Kidney (tissue), 14 donors: ENCODE data around the gene WSB1. TPM values are rescaled to one million over a fixed set of nuclear protein-coding genes. Genes with fewer than 3 reads are reported as not detected.
A peak's percentile ranks its signal among the peaks of the same experiment; 100 is the strongest.

Experiments
- DNase-seq, 5 donors: peaks; one replicate each; pipeline ENCODE4 v3.0.0-alpha.2; 2013 to 2020
- FAIRE-seq: peaks from 2 replicates; lab custom pipeline; 2012; peaks lifted over from hg19 to GRCh38; lab: Jason Lieb, UNC
- H3K27ac ChIP-seq, 2 donors: one replicate each; pipeline ENCODE4 v1.7.0; 2013; ENCODE audit warnings: low read depth in 2 of 2, low read length in 2 of 2, inconsistent platforms in 1 of 2
- H3K27me3 ChIP-seq: one replicate; pipeline ENCODE4 v1.7.1; 2013; ENCODE audit warnings: low read length, inconsistent platforms; ENCODE audit not compliant: control insufficient read depth, insufficient read depth
- H3K36me3 ChIP-seq, 3 donors: one replicate each; pipeline versions ENCODE4 v1.7.0 to v1.7.1; 2013; ENCODE audit warnings: low read length in 3 of 3, control low read depth in 1 of 3, inconsistent platforms in 1 of 3; ENCODE audit not compliant: insufficient read depth in 3 of 3, control insufficient read depth in 2 of 3
- H3K4me1 ChIP-seq, 3 donors: one replicate each; pipeline versions ENCODE4 v1.7.0 to v1.7.1; 2013; ENCODE audit warnings: low read length in 3 of 3, inconsistent platforms in 1 of 3, low read depth in 1 of 3; ENCODE audit not compliant: control insufficient read depth in 2 of 3, insufficient read depth in 2 of 3
- H3K4me3 ChIP-seq, 3 donors: one replicate each; pipeline versions ENCODE4 v1.7.0 to v1.8.1; 2013; ENCODE audit warnings: low read length in 3 of 3, control low read depth in 1 of 3, inconsistent platforms in 1 of 3
- H3K9ac ChIP-seq, 3 donors: one replicate each; pipeline versions ENCODE4 v1.7.0 to v1.7.1; 2013; ENCODE audit warnings: low read length in 3 of 3, control low read depth in 1 of 3, inconsistent platforms in 1 of 3
- H3K9me3 ChIP-seq, 3 donors: one replicate each; pipeline versions ENCODE4 v1.7.0 to v1.7.1; 2013; ENCODE audit warnings: low read length in 3 of 3, control low read depth in 1 of 3, inconsistent platforms in 1 of 3; ENCODE audit not compliant: control insufficient read depth in 2 of 3, insufficient read depth in 1 of 3
- CTCF ChIP-seq: IDR thresholded peaks from 3 replicates; pipeline ENCODE4 v1.5.1; 2012; ENCODE audit warnings: mild to moderate bottlenecking, moderate library complexity, borderline replicate concordance; ENCODE audit not compliant: insufficient read depth; ENCODE audit errors: extremely low read depth
- intact Hi-C: fragments of 100-400 bp; cut with DNase I; formaldehyde crosslinking; loops from one replicate; pipeline ENCODE4 v1.11.1; 2022
- polyA plus RNA-seq: library from polyadenylated mRNA; stranded (reverse); fragments of 350-450 nt; fragmentation: Illumina TruSeq; extraction: RNeasy Lipid Tissue Mini Kit (QIAGEN cat#74804); gene quantifications from one replicate; pipeline ENCODE4 v1.2.3, GENCODE V29; 2014; ENCODE audit warnings: low read depth, low replicate concordance; ENCODE audit not compliant: insufficient read depth
- total RNA-seq: library from RNA; stranded (reverse); fragmentation: NEBNext Ultra II Directional; extraction: Animal tissue kit (Norgen Biotek cat#: 25700); gene quantifications from one replicate; pipeline ENCODE4 v1.2.1, GENCODE V29; 2021
- donor health status: control.
- donor health status: control.
- donor health status: control.
- donor health status: control.
- donor health status: control.
- donor health status: DM: yes; HTN: yes; CAD: no.
- donor health status: Normal renal cell carcinoma (clear cell type).

Gene WSB1
- total and polyA plus RNA-seq, 2 donors from 2014 or later = 59.8 to 195 TPM

- Histone ChIP-seq H3K4me3 (no peak overlapping the region), H3K36me3 (no peaks in the 10 kb centered on the region), H3K4me1 (peaks cover 0 to 10% (median 8%) of the 10 kb centered on the region in 3 donors), H3K9ac (no peak overlapping the region), H3K27me3 (no peaks in the 10 kb centered on the region), H3K27ac (no peak overlapping the region), H3K9me3 (no peaks in the 10 kb centered on the region)
- DNase-seq = peak in 1 of 5 donors; percentile 52
- TF ChIP-seq CTCF = no peak
- intact Hi-C loops = no loop called here
- no peak for FAIRE-seq
These were observed 62.3 kb downstream of the WSB1 start for GRCh38 chr17:27356091-27356705.

GRCh38 chr17:27357236-27357635 is 63.3 kb downstream of the WSB1 start:
- FAIRE-seq (no peak), DNase-seq (no peak)
- Histone ChIP-seq H3K27me3 (no peaks in the 10 kb centered on the region), H3K4me1 (peaks cover 0 to 10% (median 8%) of the 10 kb centered on the region in 3 donors), H3K4me3 (no peak overlapping the region), H3K27ac (no peak overlapping the region), H3K36me3 (no peaks in the 10 kb centered on the region), H3K9me3 (no peaks in the 10 kb centered on the region), H3K9ac (no peak overlapping the region)
- no peak for TF ChIP-seq CTCF
- intact Hi-C loops = no loop called here

- Histone ChIP-seq H3K27me3 (no peaks in the 10 kb centered on the region), H3K27ac (no peak overlapping the region), H3K4me3 (no peak overlapping the region), H3K9ac (no peak overlapping the region), H3K9me3 (no peaks in the 10 kb centered on the region), H3K4me1 (no peaks in the 10 kb centered on the region), H3K36me3 (no peaks in the 10 kb centered on the region)
- no peak for FAIRE-seq
- intact Hi-C loops = loop anchor here (10.0 kb wide), 1 partner anchor 234 kb away; no protein-coding TSS in a partner anchor
- TF ChIP-seq CTCF = no peak
- DNase-seq = no peak
These were observed 66.6 kb downstream of the WSB1 start for GRCh38 chr17:27360507-27360906.
